ENCODE results near the gene GNAT3. TPM values are rescaled to one million over a fixed set of nuclear protein-coding genes. Genes with fewer than 3 reads are reported as not detected.

GNAT3 gene
- total RNA-seq, 1 donor from 2014 or later, result not detected

- intact Hi-C loops (cut with micrococcal nuclease), result no loop called here
- H3K9me3 Mint-ChIP-seq, result no peaks in the 10 kb centered on the region
- DNase-seq (ENCODE audit: low spot score), result no peak
- no peak overlapping the region for H3K4me3 Mint-ChIP-seq (ENCODE audit: low read depth)
- H3K27ac Mint-ChIP-seq, result no peak overlapping the region
- no peaks in the 10 kb centered on the region for H3K36me3 Mint-ChIP-seq (ENCODE audit: low read depth)
- H3K4me1 Mint-ChIP-seq (ENCODE audit: low read depth), result no peaks in the 10 kb centered on the region
- H3K27me3 Mint-ChIP-seq (ENCODE audit: low read depth), result no peaks in the 10 kb centered on the region
Measured at GRCh38 chr7:80417211-80417793, 94.6 kb downstream of the GNAT3 start.

DNA sequence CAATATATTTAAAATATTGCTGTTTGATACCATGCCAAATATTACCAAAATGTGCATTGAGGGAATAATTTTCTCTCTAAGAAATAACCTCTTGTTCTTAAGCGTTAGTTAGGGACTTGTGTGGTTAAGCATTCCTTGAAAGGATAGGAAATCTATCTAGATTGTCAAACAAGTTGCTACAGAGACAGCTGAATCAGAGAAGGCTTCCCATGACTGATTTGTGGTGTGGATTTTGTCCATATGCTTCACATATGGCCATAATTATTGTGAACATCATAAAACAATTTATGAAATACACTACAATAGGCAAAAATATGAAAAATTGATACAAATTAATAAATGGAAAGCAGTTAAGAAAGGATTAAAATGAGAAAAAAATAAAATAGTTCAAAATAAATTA is 96.3 kb downstream of the GNAT3 start:
- no peaks in the 10 kb centered on the region for H3K9me3 Mint-ChIP-seq
- intact Hi-C loops (cut with micrococcal nuclease), result no loop called here
- no peak overlapping the region for H3K27ac Mint-ChIP-seq
- H3K4me3 Mint-ChIP-seq (ENCODE audit: low read depth), result no peak overlapping the region
- no peaks in the 10 kb centered on the region for H3K27me3 Mint-ChIP-seq (ENCODE audit: low read depth)
- no peaks in the 10 kb centered on the region for H3K4me1 Mint-ChIP-seq (ENCODE audit: low read depth)
- H3K36me3 Mint-ChIP-seq (ENCODE audit: low read depth), result no peaks in the 10 kb centered on the region
- no peak for DNase-seq (ENCODE audit: low spot score)

DNA sequence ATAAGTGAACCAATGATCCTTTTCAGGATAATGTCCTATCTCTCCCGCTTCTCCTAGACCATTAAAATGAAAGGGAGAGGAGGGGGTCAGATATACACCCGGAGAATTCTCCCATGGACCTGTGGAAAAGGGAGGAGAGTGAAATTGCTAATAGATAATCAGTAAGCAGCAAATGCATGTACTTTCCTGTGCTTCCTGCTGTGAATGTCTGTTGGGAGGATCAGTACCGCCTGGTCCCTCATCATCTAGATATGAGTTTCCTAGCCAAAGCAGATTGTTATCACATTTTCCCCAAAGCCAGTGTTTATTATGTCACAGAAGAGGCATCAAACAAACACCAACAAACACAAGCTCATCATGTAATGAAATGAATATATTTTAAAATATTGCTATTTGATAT is 96.8 kb downstream of the GNAT3 start:
- H3K4me1 Mint-ChIP-seq (ENCODE audit: low read depth), result no peaks in the 10 kb centered on the region
- intact Hi-C loops (cut with micrococcal nuclease), result no loop called here
- H3K9me3 Mint-ChIP-seq, result no peaks in the 10 kb centered on the region
- no peak for DNase-seq (ENCODE audit: low spot score)
- H3K27ac Mint-ChIP-seq, result no peak overlapping the region
- H3K4me3 Mint-ChIP-seq (ENCODE audit: low read depth), result no peak overlapping the region
- H3K27me3 Mint-ChIP-seq (ENCODE audit: low read depth), result no peaks in the 10 kb centered on the region
- H3K36me3 Mint-ChIP-seq (ENCODE audit: low read depth), result no peaks in the 10 kb centered on the region

DNA sequence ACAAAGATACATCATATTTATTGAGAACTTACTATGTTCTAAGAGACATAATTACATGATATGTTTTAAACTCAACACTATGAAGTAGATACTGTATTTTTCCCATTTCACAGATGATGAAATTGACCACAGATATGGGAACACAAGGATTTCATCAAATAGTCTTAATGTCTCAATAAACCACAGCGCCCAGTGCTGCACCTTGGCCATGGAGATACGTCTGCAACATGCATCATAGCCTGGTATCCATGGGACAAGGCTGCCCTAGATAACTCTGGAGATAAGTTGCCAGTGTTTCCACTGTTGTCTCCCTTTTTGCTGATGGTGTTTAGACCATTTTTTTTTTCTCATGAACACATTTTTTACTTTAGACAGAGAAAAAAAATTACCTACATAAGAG is 97.5 kb downstream of the GNAT3 start:
- no peak for DNase-seq (ENCODE audit: low spot score)
- no peaks in the 10 kb centered on the region for H3K36me3 Mint-ChIP-seq (ENCODE audit: low read depth)
- no peaks in the 10 kb centered on the region for H3K9me3 Mint-ChIP-seq
- H3K27me3 Mint-ChIP-seq (ENCODE audit: low read depth), result no peaks in the 10 kb centered on the region
- intact Hi-C loops (cut with micrococcal nuclease), result no loop called here
- H3K27ac Mint-ChIP-seq, result no peak overlapping the region
- H3K4me3 Mint-ChIP-seq (ENCODE audit: low read depth), result no peak overlapping the region
- H3K4me1 Mint-ChIP-seq (ENCODE audit: low read depth), result no peaks in the 10 kb centered on the region

GRCh38 chr7:80413383-80413945 is 98.4 kb downstream of the GNAT3 start:
- no peaks in the 10 kb centered on the region for H3K27me3 Mint-ChIP-seq (ENCODE audit: low read depth)
- intact Hi-C loops (cut with micrococcal nuclease), result no loop called here
- H3K36me3 Mint-ChIP-seq (ENCODE audit: low read depth), result no peaks in the 10 kb centered on the region
- H3K4me3 Mint-ChIP-seq (ENCODE audit: low read depth), result no peak overlapping the region
- H3K27ac Mint-ChIP-seq, result no peak overlapping the region
- DNase-seq (ENCODE audit: low spot score), result no peak
- H3K9me3 Mint-ChIP-seq, result no peaks in the 10 kb centered on the region
- H3K4me1 Mint-ChIP-seq (ENCODE audit: low read depth), result no peaks in the 10 kb centered on the region

DNA sequence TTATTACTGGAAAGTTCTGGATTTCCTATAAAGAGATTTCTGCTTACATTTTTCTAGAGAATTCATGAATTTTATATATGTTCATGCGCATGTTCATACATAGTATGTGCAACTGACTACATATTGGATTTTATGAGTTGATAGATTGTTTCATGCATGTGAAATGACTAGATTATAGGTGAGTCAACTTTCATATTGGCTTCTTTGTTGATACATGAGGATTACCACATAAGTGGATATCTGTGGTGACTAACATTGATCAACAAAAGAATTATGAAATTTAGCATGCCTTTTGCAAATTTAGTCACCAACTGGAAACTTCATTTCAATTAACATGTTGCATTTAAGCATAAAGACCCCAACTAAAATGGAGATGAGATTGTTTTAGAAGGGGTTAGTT is 99.0 kb downstream of the GNAT3 start:
- Mint-ChIP-seq H3K27me3 (ENCODE audit: low read depth) (no peaks in the 10 kb centered on the region), H3K4me1 (ENCODE audit: low read depth) (no peaks in the 10 kb centered on the region), H3K4me3 (ENCODE audit: low read depth) (no peak overlapping the region), H3K27ac (no peak overlapping the region), H3K36me3 (ENCODE audit: low read depth) (no peaks in the 10 kb centered on the region), H3K9me3 (no peaks in the 10 kb centered on the region)
- no peak for DNase-seq (ENCODE audit: low spot score)
- intact Hi-C loops (cut with micrococcal nuclease), result no loop called here

DNA sequence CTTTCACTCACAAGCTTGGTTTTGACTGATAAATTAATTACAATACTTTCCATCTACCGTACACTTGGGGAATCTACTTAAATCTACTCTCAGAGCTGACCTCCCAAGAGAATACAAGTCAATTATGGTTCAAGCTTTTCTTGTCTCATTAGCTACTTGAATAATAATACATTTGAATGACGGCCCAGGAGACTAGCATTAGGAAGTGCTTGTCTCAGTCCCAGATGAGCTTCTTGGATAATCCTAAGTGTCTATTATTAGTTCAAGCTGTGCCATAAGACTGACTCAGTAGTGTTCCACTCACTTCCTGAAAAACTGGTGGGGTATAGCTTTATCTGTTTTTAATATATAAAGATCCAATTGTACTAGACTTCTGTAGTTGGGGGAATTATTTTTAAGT is 100.2 kb downstream of the GNAT3 start:
- no peak for DNase-seq (ENCODE audit: low spot score)
- Mint-ChIP-seq H3K4me1 (ENCODE audit: low read depth) (no peaks in the 10 kb centered on the region), H3K4me3 (ENCODE audit: low read depth) (no peak overlapping the region), H3K27me3 (ENCODE audit: low read depth) (no peaks in the 10 kb centered on the region), H3K9me3 (no peaks in the 10 kb centered on the region), H3K36me3 (ENCODE audit: low read depth) (no peaks in the 10 kb centered on the region), H3K27ac (no peak overlapping the region)
- intact Hi-C loops (cut with micrococcal nuclease), result no loop called here

- no peak for DNase-seq (ENCODE audit: low spot score)
- intact Hi-C loops (cut with micrococcal nuclease), result no loop called here
- H3K9me3 Mint-ChIP-seq, result no peaks in the 10 kb centered on the region
- H3K27me3 Mint-ChIP-seq (ENCODE audit: low read depth), result no peaks in the 10 kb centered on the region
- no peaks in the 10 kb centered on the region for H3K36me3 Mint-ChIP-seq (ENCODE audit: low read depth)
- no peak overlapping the region for H3K27ac Mint-ChIP-seq
- H3K4me1 Mint-ChIP-seq (ENCODE audit: low read depth), result no peaks in the 10 kb centered on the region
- no peak overlapping the region for H3K4me3 Mint-ChIP-seq (ENCODE audit: low read depth)
Measured at GRCh38 chr7:80410081-80410480, 101.8 kb downstream of the GNAT3 start.

Other genes with a start within 250 kb of the GNAT3 start
- gene CD36, start 126.6 kb upstream of the GNAT3 start, total RNA-seq, result not detected in 2 replicates

Measured in activated T-helper 2 cell treated with anti-CD3 and anti-CD28 coated beads, Interferon-gamma antibody, Interleukin-2, Interleukin-4, amounts not matched to agents 10 μg/mL and 5 μg/mL and 100 μg/mL, durations not matched to agents 14 hours and 24 hours and 36 hours (primary cell).